HG02588 (cell line): Measurements from ENCODE around the gene KLHL18.
"Not testable (repeated sequence)": the region's sequence is repeated elsewhere in the genome, so short reads cannot be mapped to it uniquely, and the experiment has no call there.

Experiments used
- ATAC-seq: cut with Tn5 transposase; IDR thresholded peaks from one replicate; pipeline ENCODE4 v1.9.1; 2021; ENCODE audit warnings: mild to moderate bottlenecking, moderate library complexity; ENCODE audit not compliant: unreplicated experiment

The KLHL18 gene

GRCh38 chr3:47356201-47356600, 73.5 kb downstream of the KLHL18 start:
- ATAC-seq: no peak

- ATAC-seq: no peak
Observed at GRCh38 chr3:47359323-47359722, 76.6 kb downstream of the KLHL18 start.

GRCh38 chr3:47360110-47360517, 77.4 kb downstream of the KLHL18 start:
- not testable (repeated sequence) for ATAC-seq

- ATAC-seq: no peak
Observed at GRCh38 chr3:47362701-47363100, 80.0 kb downstream of the KLHL18 start.

- no peak for ATAC-seq
Observed at GRCh38 chr3:47365213-47366153, 82.7 kb downstream of the KLHL18 start.

DNA sequence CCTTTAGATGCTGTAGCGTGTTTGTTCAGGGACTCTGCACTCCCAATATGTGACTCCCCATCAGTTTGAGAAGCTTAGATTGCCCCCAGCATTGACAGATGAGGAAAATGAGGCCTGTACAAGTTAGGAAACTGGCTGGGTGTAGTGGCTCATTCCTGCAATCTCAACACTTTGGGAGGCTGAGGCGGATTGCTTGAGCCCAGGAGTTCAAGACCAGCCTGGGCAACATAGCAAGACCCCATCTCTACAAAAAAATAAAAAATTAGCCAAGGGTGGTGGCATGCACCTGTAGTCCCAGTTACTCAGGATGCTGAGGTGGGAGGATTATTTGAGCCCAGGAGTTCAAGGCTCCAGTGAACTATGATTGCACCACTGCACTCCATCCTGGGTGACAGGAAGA, 84.1 kb downstream of the KLHL18 start:
- no peak for ATAC-seq

- no peak for ATAC-seq
Observed at GRCh38 chr3:47367631-47368030, 84.9 kb downstream of the KLHL18 start.

- not testable (repeated sequence) for ATAC-seq
Observed at GRCh38 chr3:47370020-47370419, 87.3 kb downstream of the KLHL18 start.

GRCh38 chr3:47370887-47371697, 88.3 kb downstream of the KLHL18 start:
- ATAC-seq: no peak

DNA sequence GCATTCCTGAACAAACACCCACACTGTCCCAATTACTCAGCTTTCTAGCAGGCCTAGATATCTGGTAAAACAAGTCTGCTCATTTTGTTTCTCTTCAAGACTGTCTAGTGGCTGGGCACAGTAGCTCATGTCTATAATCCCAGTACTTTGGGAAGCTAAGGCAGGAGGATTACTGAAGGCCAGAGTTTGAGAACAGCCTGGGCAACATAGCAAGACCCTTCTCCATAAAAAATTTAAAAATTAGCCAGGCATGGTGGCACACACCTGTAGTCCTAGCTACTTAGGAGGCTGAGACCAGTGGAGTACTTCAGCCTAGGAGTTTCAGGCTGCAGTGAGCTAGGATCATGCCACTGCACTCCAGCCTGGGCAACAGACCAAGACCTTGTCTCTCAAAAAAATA, 91.8 kb downstream of the KLHL18 start:
- no peak for ATAC-seq

DNA sequence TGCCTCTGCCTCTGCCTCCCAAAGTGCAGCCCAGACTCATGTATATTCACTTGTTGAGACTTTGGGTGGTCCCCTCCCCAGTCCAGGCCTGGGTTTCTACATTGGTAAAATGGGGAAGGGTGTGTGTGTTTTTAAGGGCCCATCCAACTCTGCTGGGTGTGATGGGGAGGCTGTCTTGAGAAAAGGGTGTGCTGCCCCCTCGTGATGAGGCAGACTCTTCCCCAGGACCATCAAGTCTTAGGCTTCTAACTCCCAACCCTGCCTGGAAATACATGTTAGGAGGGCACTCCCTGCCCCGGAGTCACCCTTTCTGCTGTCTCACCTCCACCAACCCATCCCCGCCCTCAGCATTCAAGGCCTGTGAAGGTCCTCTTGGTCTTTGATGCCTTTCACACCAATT, 93.6 kb downstream of the KLHL18 start:
- no peak for ATAC-seq

DNA sequence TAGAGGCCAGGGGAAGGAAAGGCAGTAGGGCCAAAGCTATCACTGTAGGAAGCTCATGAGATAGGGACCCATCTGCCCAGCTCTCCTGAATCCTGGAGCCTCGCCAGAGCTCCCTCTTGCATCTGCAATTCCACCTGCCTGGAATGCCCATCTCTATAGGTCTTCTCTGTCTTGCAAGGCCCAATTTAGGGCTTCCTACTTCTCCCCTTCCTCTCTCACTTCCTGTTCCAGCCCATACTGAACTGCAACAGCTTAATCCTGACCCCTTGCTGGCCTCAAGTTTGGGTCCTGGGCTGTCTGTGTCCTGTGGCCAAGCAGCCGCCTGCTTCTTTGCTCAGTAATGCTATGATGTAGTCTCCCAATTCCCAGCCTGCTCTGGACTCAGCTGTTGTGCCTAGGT, 94.4 kb downstream of the KLHL18 start:
- no peak for ATAC-seq

DNA sequence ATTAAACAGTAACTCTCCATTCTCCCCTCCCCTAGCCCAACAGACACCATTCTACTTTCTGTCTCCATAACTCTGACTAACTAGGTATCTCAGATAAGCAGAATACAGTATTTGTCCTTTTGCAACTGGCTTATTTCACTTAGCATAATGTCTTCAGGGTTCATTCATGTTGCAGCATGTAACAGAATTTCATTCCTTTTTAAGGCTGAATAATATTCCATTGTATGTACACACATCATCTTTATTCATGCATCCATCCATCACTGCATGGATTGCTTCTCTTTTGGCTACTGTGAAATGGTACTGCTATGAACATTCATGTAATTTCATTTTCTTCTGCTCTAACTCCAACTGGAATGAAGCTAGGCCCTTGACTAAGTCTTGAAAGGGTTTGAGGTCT, 96.1 kb downstream of the KLHL18 start:
- ATAC-seq: no peak

DNA sequence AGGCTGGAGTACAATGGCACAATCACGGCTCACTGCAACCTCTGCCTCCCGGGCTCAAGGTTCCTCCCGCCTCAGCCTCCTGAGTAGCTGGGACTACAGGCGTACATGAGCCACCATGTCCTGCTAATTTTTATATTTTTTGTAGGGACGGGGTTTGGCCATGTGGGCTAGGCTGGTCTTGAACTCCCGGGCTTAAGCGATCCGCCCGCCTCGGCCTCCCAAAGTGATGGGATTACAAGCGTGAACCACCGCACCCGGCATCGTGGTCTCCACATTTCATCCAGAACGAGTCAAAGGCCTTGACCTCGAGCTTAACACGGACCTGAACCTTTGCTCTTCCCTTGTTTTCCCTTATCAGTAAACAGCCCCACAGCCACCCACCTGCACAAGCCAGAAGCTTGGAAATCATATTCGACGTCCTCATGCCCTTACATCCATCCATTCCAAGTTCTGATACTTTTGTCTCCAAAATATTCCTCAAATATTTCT, 96.7 kb downstream of the KLHL18 start:
- no peak for ATAC-seq

- no peak for ATAC-seq
Observed at GRCh38 chr3:47380026-47380600, 97.4 kb downstream of the KLHL18 start.

DNA sequence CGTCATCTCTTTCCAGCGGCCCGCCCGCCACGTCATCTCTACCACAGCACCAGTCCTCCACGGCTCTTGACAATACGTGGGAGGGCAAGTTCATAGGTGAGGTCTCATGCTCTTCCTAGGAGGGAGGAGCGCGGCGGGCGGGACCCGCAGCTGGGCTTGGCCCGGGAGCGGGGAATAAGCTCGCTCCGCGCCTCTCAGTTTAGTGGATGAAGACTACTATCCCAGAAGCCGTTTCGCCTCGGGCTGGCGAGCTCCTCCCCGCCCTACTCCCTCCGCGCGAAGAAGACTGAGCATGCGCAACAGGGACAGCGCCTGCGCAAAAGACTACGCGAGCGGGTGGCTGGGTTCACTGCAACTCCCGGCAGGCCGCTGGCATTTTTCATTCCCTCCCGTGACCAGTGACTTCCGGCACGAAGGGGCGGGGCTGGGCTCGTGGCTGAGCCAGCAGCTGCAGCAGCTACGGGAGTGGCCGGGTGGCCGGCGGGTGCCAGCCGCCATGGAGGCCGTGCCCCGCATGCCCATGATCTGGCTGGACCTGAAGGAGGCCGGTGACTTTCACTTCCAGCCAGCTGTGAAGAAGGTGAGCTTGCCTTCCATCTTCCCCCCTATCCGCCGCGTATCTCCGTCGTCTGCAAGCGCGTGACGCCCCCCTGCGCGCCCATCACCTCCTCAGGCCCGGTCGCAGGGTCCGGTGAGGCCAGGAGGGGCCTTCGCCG, 98.0 kb downstream of the KLHL18 start, which contains the start of gene PTPN23:
Gene PTPN23 (plus strand): TSS at position 421 of the 716 bp plus-strand sequence. CDS start 76 bp downstream, at position 497.
- peak; percentile 73 for ATAC-seq

- ATAC-seq: peak; percentile 63
Observed at GRCh38 chr3:47381317-47382157, 98.8 kb downstream of the KLHL18 start.

DNA sequence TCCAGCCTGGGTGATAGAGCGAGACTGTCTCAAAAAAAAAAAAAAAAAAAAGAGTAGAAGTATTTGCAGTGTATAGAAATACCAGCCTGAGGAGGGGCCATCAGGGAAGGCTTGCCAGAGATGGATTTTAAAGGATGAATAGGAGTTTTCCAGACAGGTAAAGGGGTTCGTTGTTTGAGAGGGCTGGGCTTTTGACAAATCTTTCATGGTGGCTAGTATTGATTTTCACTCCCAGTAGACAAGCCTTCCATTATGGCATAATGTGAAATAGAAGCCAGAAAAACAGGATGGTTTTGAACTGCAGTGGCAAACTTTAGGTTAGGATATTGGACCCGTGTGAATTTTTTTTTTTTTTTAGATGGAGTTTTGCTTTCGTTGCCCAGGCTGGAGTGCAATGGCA, 101.7 kb downstream of the KLHL18 start:
- no peak for ATAC-seq

GRCh38 chr3:47385007-47385406, 102.3 kb downstream of the KLHL18 start:
- ATAC-seq: no peak

DNA sequence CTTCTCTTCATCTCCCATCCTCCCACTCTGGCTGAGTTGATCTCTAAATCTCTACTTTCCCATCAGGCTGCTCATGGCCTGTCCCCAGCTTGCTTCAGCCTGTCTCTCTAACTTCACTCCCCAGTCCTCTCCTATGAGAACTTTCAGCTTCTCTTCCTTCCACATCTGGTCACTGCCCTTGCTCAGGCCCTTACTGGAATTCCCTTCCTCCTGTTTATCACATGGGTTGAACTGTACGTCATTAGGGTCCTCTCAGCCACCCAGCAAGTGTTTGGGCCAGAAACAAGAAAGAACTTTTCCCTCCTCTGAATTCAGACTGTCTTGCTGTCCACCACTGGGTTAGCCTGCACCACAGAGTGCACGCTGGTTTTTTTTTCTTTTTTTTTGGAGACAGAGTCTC, 103.1 kb downstream of the KLHL18 start:
- ATAC-seq: no peak
